ENCODE results near the gene APLP2. TPM values are rescaled to one million over a fixed set of nuclear protein-coding genes. Genes with fewer than 3 reads are reported as not detected.
"Not testable (repeated sequence)": the region's sequence is repeated elsewhere in the genome, so short reads cannot be mapped to it uniquely, and the experiment has no call there.

APLP2 gene
- 485 and 500 TPM in 2 replicates for total RNA-seq
- 475 and 481 TPM in 2 replicates for polyA plus RNA-seq

DNA sequence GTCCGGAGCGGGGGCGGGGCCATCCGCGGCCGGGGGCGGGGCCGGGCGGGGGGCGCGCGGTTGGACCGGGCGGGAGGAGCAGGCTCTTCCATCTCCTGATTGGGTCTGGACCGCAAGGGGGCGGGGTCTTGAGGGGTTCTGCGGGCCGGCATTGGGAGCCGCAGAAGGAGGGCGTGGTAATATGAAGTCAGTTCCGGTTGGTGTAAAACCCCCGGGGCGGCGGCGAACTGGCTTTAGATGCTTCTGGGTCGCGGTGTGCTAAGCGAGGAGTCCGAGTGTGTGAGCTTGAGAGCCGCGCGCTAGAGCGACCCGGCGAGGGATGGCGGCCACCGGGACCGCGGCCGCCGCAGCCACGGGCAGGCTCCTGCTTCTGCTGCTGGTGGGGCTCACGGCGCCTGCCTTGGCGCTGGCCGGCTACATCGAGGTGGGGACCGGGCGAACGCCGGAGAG, at the start of gene APLP2:
Gene APLP2, plus strand, starts transcription at position 236 of the 450 bp plus-strand sequence. Its CDS starts 84 bp downstream, at position 320.
- no peaks in the 10 kb centered on the region for H3K36me3 ChIP-seq (replicated peaks; ENCODE audit: insufficient read depth, low read depth)
- no peaks in the 10 kb centered on the region for H3K9me2 ChIP-seq (replicated peaks; ENCODE audit: insufficient read depth)
- H3K27me3 ChIP-seq, result no peaks in the 10 kb centered on the region
- WGBS (ENCODE audit: low lambda C conversion rate, missing lambda C conversion rate), result under 1% methylated on average over 35 of the region's 51 CpGs
- peak within 1 kb of the TSS; percentile 92 for H2AFZ ChIP-seq
- DNase-seq (ENCODE audit: low spot score), result peak; percentile 100
- peaks cover 45% of the 10 kb centered on the region for H3K79me2 ChIP-seq
- TF ChIP-seq EZH2phosphoT487 (IDR thresholded peaks at IDR 0.05; ENCODE audit: low read depth, severe bottlenecking, unreplicated experiment), result no peak
- no peak for TF ChIP-seq EZH2 (IDR thresholded peaks at IDR 0.05; ENCODE audit: borderline replicate concordance)
- TF ChIP-seq, protein P1, sequence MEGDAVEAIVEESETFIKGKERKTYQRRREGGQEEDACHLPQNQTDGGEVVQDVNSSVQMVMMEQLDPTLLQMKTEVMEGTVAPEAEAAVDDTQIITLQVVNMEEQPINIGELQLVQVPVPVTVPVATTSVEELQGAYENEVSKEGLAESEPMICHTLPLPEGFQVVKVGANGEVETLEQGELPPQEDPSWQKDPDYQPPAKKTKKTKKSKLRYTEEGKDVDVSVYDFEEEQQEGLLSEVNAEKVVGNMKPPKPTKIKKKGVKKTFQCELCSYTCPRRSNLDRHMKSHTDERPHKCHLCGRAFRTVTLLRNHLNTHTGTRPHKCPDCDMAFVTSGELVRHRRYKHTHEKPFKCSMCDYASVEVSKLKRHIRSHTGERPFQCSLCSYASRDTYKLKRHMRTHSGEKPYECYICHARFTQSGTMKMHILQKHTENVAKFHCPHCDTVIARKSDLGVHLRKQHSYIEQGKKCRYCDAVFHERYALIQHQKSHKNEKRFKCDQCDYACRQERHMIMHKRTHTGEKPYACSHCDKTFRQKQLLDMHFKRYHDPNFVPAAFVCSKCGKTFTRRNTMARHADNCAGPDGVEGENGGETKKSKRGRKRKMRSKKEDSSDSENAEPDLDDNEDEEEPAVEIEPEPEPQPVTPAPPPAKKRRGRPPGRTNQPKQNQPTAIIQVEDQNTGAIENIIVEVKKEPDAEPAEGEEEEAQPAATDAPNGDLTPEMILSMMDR (IDR thresholded peaks at IDR 0.05; ENCODE audit: poor library complexity), result no peak
- H4K20me1 ChIP-seq (ENCODE audit: insufficient read depth, poor library complexity, severe bottlenecking), result peaks cover 34% of the 10 kb centered on the region
- peak within 1 kb of the TSS; percentile 86 for H3K4me3 ChIP-seq
- peak within 1 kb of the TSS; percentile 94 for H3K4me2 ChIP-seq
- H3K9me3 ChIP-seq (ENCODE audit: low read depth), result no peaks in the 10 kb centered on the region
- H3K27ac ChIP-seq, result peak within 1 kb of the TSS; percentile 98
- H3K4me1 ChIP-seq (ENCODE audit: insufficient read depth), result peaks cover 20% of the 10 kb centered on the region

DNA sequence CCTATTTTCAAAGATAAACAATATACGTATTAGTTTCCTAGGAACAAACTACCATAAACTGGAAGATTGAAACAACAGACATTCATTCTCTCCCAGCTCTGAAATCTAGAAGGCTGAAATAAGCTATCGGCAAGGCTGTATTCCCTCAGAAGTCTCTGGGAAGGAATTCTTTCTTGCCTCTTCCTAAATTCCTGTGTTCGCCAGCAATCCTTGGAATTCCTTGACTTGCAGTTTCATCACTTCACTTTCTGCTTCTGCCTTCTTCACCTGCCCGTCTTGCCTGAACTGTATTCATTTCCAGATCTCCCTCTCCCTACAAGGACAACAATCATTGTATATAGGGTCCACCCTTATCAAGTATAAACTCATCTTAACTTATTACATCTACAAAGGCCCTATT, 49.4 kb upstream of the APLP2 start:
- H4K20me1 ChIP-seq (ENCODE audit: insufficient read depth, poor library complexity, severe bottlenecking), result no peaks in the 10 kb centered on the region
- no peaks in the 10 kb centered on the region for H3K27me3 ChIP-seq
- no peak for DNase-seq (ENCODE audit: low spot score)
- WGBS (ENCODE audit: low lambda C conversion rate, missing lambda C conversion rate), result 54% methylated on average over 4 of the region's 4 CpGs
- no peaks in the 10 kb centered on the region for H3K36me3 ChIP-seq (replicated peaks; ENCODE audit: insufficient read depth, low read depth)
- H3K9me3 ChIP-seq (ENCODE audit: low read depth), result no peaks in the 10 kb centered on the region
- H3K4me2 ChIP-seq, result no peak overlapping the region
- no peak overlapping the region for H3K4me3 ChIP-seq
- no peak overlapping the region for H2AFZ ChIP-seq
- TF ChIP-seq EZH2 (IDR thresholded peaks at IDR 0.05; ENCODE audit: borderline replicate concordance) (no peak), EZH2phosphoT487 (IDR thresholded peaks at IDR 0.05; ENCODE audit: low read depth, severe bottlenecking, unreplicated experiment) (no peak)
- TF ChIP-seq, protein P1 (IDR thresholded peaks at IDR 0.05; ENCODE audit: poor library complexity), result no peak
- H3K9me2 ChIP-seq (replicated peaks; ENCODE audit: insufficient read depth), result no peaks in the 10 kb centered on the region
- H3K27ac ChIP-seq, result no peak overlapping the region
- no peaks in the 10 kb centered on the region for H3K79me2 ChIP-seq
- no peaks in the 10 kb centered on the region for H3K4me1 ChIP-seq (ENCODE audit: insufficient read depth)

DNA sequence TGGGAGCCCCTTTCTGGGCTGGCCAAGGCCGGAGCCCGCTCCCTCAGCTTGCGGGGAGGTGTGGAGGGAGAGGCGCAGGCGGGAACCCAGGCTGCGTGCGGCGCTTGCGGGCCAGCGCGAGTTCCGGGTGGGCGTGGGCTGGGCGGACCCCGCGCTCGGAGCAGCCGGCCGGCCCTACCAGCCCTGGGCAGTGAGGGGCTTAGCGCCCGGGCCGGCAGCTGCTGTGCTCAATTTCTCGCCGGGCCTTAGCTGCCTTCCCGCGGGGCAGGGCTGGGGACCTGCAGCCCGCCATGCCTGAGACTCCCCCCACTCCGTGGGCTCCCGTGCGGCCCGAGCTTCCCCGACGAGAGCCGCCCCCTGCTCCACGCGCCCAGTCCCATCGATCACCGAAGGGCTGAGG, 48.1 kb upstream of the APLP2 start:
- H3K79me2 ChIP-seq; H3K4me3 ChIP-seq; DNase-seq (ENCODE audit: low spot score); H3K9me2 ChIP-seq (replicated peaks; ENCODE audit: insufficient read depth); H4K20me1 ChIP-seq (ENCODE audit: insufficient read depth, poor library complexity, severe bottlenecking); H3K9me3 ChIP-seq (ENCODE audit: low read depth); H3K27ac ChIP-seq; H3K4me1 ChIP-seq (ENCODE audit: insufficient read depth); H3K4me2 ChIP-seq; H3K27me3 ChIP-seq; H3K36me3 ChIP-seq (replicated peaks; ENCODE audit: insufficient read depth, low read depth); H2AFZ ChIP-seq: not testable (repeated sequence)
- 97% methylated on average over 18 of the region's 38 CpGs for WGBS (ENCODE audit: low lambda C conversion rate, missing lambda C conversion rate)

DNA sequence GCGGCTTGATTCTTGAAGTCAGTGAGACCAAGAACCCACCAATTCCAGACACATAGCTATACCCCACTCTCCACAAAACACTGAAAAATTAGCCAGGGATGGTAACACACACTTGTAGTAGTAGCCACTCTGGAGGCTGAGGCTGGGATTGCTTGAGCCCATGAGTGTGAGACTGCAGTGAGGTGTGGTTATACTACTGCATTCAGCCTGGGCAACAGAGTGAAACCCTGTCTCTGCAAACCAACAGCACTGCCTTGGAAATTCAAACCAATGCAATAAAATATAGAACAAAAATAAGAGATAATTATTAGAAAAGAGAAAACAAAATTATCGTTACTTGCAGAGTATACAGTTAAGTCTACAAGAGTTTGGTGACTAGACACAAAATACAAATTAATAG, 46.9 kb upstream of the APLP2 start:
- no peak overlapping the region for H3K27ac ChIP-seq
- no peaks in the 10 kb centered on the region for H3K79me2 ChIP-seq
- no peak overlapping the region for H2AFZ ChIP-seq
- no peaks in the 10 kb centered on the region for H4K20me1 ChIP-seq (ENCODE audit: insufficient read depth, poor library complexity, severe bottlenecking)
- TF ChIP-seq, protein P1 (IDR thresholded peaks at IDR 0.05; ENCODE audit: poor library complexity), result no peak
- no peak for TF ChIP-seq EZH2phosphoT487 (IDR thresholded peaks at IDR 0.05; ENCODE audit: low read depth, severe bottlenecking, unreplicated experiment)
- TF ChIP-seq EZH2 (IDR thresholded peaks at IDR 0.05; ENCODE audit: borderline replicate concordance), result no peak
- H3K9me3 ChIP-seq (ENCODE audit: low read depth), result no peaks in the 10 kb centered on the region
- no peak overlapping the region for H3K4me2 ChIP-seq
- DNase-seq (ENCODE audit: low spot score), result no peak
- H3K27me3 ChIP-seq, result no peaks in the 10 kb centered on the region
- no peaks in the 10 kb centered on the region for H3K9me2 ChIP-seq (replicated peaks; ENCODE audit: insufficient read depth)
- H3K36me3 ChIP-seq (replicated peaks; ENCODE audit: insufficient read depth, low read depth), result no peaks in the 10 kb centered on the region
- H3K4me1 ChIP-seq (ENCODE audit: insufficient read depth), result no peaks in the 10 kb centered on the region
- no peak overlapping the region for H3K4me3 ChIP-seq
- WGBS (ENCODE audit: low lambda C conversion rate, missing lambda C conversion rate), result 96% methylated on average over 2 of the region's 2 CpGs

Measured in hepatocyte (in vitro differentiated cells).